Memory B cell (primary cell): Measurements from ENCODE around the gene MARCO.
"Not testable (repeated sequence)": the region's sequence is repeated elsewhere in the genome, so short reads cannot be mapped to it uniquely, and the experiment has no call there.

Experiments
- ATAC-seq: fragments of 150-1000 bp; cut with Tn5 transposase; 2 replicates; pipeline ENCODE4 v1.10.0; 2021; ENCODE audit warnings: low read depth, mild to moderate bottlenecking, moderate library complexity
- DNase-seq, 2 donors: peaks; one replicate each; pipeline ENCODE4 v3.0.0; 2022; ENCODE audit warnings: low spot score in 2 of 2
- H3K27ac Mint-ChIP-seq: one replicate; pipeline ENCODE4 v1.8.0; 2022; ENCODE audit warnings: mild to moderate bottlenecking, moderate library complexity, mixed read lengths
- H3K27me3 Mint-ChIP-seq: one replicate; pipeline ENCODE4 v1.8.0; 2022; ENCODE audit warnings: mixed read lengths
- H3K36me3 Mint-ChIP-seq: one replicate; pipeline ENCODE4 v1.8.0; 2022; ENCODE audit warnings: mild to moderate bottlenecking, mixed read lengths
- H3K4me1 Mint-ChIP-seq: one replicate; pipeline ENCODE4 v1.8.0; 2022; ENCODE audit warnings: mixed read lengths
- H3K4me3 Mint-ChIP-seq: one replicate; pipeline ENCODE4 v1.8.0; 2022; ENCODE audit warnings: mild to moderate bottlenecking, moderate library complexity, mixed read lengths
- H3K9me3 Mint-ChIP-seq: one replicate; pipeline ENCODE4 v1.8.0; 2022; ENCODE audit warnings: mixed read lengths

Gene MARCO

GRCh38 chr2:119028327-119029174 lies 86.6 kb downstream of the MARCO start:
- Mint-ChIP-seq H3K9me3 (no peaks in the 10 kb centered on the region), H3K36me3 (no peaks in the 10 kb centered on the region), H3K4me1 (no peaks in the 10 kb centered on the region), H3K27ac (no peak overlapping the region), H3K27me3 (peaks cover 10% of the 10 kb centered on the region), H3K4me3 (no peak overlapping the region)
- no peak for ATAC-seq
- DNase-seq, result no peak

GRCh38 chr2:119029297-119029696 lies 87.3 kb downstream of the MARCO start:
- no peaks in the 10 kb centered on the region for H3K36me3 Mint-ChIP-seq
- H3K27me3 Mint-ChIP-seq, result peaks cover 10% of the 10 kb centered on the region
- H3K27ac Mint-ChIP-seq, result no peak overlapping the region
- no peaks in the 10 kb centered on the region for H3K9me3 Mint-ChIP-seq
- H3K4me1 Mint-ChIP-seq, result no peaks in the 10 kb centered on the region
- H3K4me3 Mint-ChIP-seq, result no peak overlapping the region
- ATAC-seq (no peak), DNase-seq (no peak)

GRCh38 chr2:119037922-119038321 lies 95.9 kb downstream of the MARCO start:
- not testable (repeated sequence) for H3K4me3 Mint-ChIP-seq, ATAC-seq, H3K27me3 Mint-ChIP-seq, H3K36me3 Mint-ChIP-seq, DNase-seq, H3K27ac Mint-ChIP-seq, H3K4me1 Mint-ChIP-seq
- peaks cover 13% of the 10 kb centered on the region for H3K9me3 Mint-ChIP-seq

GRCh38 chr2:119040730-119041129 lies 98.7 kb downstream of the MARCO start:
- no peaks in the 10 kb centered on the region for H3K4me1 Mint-ChIP-seq
- H3K9me3 Mint-ChIP-seq, result peaks cover 11% of the 10 kb centered on the region
- no peak for DNase-seq
- H3K27ac Mint-ChIP-seq, result no peak overlapping the region
- H3K4me3 Mint-ChIP-seq, result no peak overlapping the region
- ATAC-seq, result no peak
- H3K36me3 Mint-ChIP-seq, result no peaks in the 10 kb centered on the region
- H3K27me3 Mint-ChIP-seq, result no peaks in the 10 kb centered on the region
